MCF 10A (cell line): ENCODE data around the gene WFIKKN2. TPM values are rescaled to one million over a fixed set of nuclear protein-coding genes. Genes with fewer than 3 reads are reported as not detected.

Experiments used
- BruUV-seq: library from RNA; stranded (reverse); fragments of 400-500 nt; replicated peaks from 2 replicates; lab custom pipeline; 2021; lab: Mats Ljungman, UMichigan
- CTCF ChIA-PET: fragments of 300-600 bp; sonication (Branson Sonifier 250); formaldehyde crosslinking; extraction: SDS; loops from one replicate; lab custom pipeline; 2021; ENCODE audit warnings: antibody characterized with exemption, inconsistent platforms; lab: Yijun Ruan, JAX
- POLR2A ChIA-PET: fragments of 300-600, 350-650 bp; sonication (Branson Sonifier 250); formaldehyde crosslinking; extraction: SDS; loops from one replicate; lab custom pipeline; 2020; ENCODE audit warnings: antibody characterized with exemption, inconsistent platforms; lab: Yijun Ruan, JAX
- DNase-seq: peaks from one replicate; pipeline ENCODE4 v3.0.0-alpha.2; 2018; ENCODE audit not compliant: unreplicated experiment
- H3K27ac Mint-ChIP-seq: one replicate; pipeline ENCODE4 v1.8.0; 2022; ENCODE audit warnings: mild to moderate bottlenecking, low read depth, mixed read lengths; ENCODE audit not compliant: unreplicated experiment
- H3K27me3 Mint-ChIP-seq: one replicate; pipeline ENCODE4 v1.8.0; 2022; ENCODE audit warnings: mixed read lengths; ENCODE audit not compliant: insufficient read depth, unreplicated experiment
- H3K36me3 Mint-ChIP-seq: one replicate; pipeline ENCODE4 v1.8.0; 2022; ENCODE audit warnings: mild to moderate bottlenecking, moderate library complexity, mixed read lengths; ENCODE audit not compliant: insufficient read depth, unreplicated experiment
- H3K4me1 Mint-ChIP-seq: one replicate; pipeline ENCODE4 v1.8.0; 2022; ENCODE audit warnings: mixed read lengths; ENCODE audit not compliant: insufficient read depth, unreplicated experiment
- H3K4me3 Mint-ChIP-seq: one replicate; pipeline ENCODE4 v1.8.0; 2022; ENCODE audit warnings: mild to moderate bottlenecking, moderate library complexity, mixed read lengths; ENCODE audit not compliant: unreplicated experiment
- H3K9me3 Mint-ChIP-seq: one replicate; pipeline ENCODE4 v1.8.0; 2022; ENCODE audit warnings: mixed read lengths; ENCODE audit not compliant: unreplicated experiment
- intact Hi-C: fragments of 100-400 bp; cut with micrococcal nuclease; formaldehyde crosslinking; loops from 2 replicates; pipeline ENCODE4 v1.14.1; 2022
- total RNA-seq: library from RNA; stranded (reverse); gene quantifications from 2 replicates; pipeline ENCODE4 v1.2.3, GENCODE V29; 2022
- TF ChIP-seq, protein P1 (sequence below): fragments of 200-600 bp; IDR thresholded peaks from one replicate; pipeline ENCODE4 v1.8.0; 2022; ENCODE audit warnings: antibody characterized with exemption, mild to moderate bottlenecking; ENCODE audit not compliant: unreplicated experiment

The WFIKKN2 gene
- total RNA-seq, 1 experiment from 2014 or later = not detected

- no peak for DNase-seq
- ChIA-PET POLR2A (interaction anchor here (1.1 kb wide), 1 partner anchor 44 kb away, joined by 3 read pairs; no protein-coding TSS in a partner anchor), CTCF (interaction anchor here (1.4 kb wide), 1 partner anchor 34 kb away, joined by 5 read pairs; no protein-coding TSS in a partner anchor)
- Mint-ChIP-seq H3K4me3 (no peak overlapping the region), H3K27ac (no peak overlapping the region), H3K9me3 (no peaks in the 10 kb centered on the region), H3K4me1 (no peaks in the 10 kb centered on the region), H3K36me3 (no peaks in the 10 kb centered on the region), H3K27me3 (no peaks in the 10 kb centered on the region)
- intact Hi-C loops = no loop called here
- BruUV-seq = no TSS peak
- TF ChIP-seq, protein P1, sequence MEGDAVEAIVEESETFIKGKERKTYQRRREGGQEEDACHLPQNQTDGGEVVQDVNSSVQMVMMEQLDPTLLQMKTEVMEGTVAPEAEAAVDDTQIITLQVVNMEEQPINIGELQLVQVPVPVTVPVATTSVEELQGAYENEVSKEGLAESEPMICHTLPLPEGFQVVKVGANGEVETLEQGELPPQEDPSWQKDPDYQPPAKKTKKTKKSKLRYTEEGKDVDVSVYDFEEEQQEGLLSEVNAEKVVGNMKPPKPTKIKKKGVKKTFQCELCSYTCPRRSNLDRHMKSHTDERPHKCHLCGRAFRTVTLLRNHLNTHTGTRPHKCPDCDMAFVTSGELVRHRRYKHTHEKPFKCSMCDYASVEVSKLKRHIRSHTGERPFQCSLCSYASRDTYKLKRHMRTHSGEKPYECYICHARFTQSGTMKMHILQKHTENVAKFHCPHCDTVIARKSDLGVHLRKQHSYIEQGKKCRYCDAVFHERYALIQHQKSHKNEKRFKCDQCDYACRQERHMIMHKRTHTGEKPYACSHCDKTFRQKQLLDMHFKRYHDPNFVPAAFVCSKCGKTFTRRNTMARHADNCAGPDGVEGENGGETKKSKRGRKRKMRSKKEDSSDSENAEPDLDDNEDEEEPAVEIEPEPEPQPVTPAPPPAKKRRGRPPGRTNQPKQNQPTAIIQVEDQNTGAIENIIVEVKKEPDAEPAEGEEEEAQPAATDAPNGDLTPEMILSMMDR = no peak
These were observed 27.0 kb upstream of the WFIKKN2 start for GRCh38 chr17:50808413-50808812.

DNA sequence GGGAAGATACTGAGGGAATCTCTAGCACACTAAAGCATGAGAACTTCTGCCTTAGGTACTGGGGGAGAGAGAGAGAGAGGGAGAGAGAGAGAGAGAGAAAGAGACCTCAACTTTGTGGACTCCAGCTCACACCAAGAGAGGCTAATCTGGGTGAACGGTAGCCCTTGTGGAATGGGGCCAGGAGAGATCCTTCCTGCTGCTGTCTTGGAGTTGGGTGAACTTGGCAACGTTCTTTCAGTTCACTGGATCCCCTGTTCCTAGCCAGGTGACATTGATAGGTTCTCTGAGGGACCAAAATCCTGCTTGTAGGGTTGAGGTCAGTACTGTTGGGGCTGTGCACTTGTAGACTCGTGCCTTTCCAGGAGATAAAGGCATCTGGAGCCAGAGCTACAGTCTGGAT, 26.5 kb upstream of the WFIKKN2 start:
- Mint-ChIP-seq H3K27me3 (no peaks in the 10 kb centered on the region), H3K9me3 (peaks cover 3% of the 10 kb centered on the region), H3K4me1 (no peaks in the 10 kb centered on the region), H3K36me3 (no peaks in the 10 kb centered on the region), H3K4me3 (no peak overlapping the region), H3K27ac (no peak overlapping the region)
- CTCF ChIA-PET = interaction anchor here (1.3 kb wide), 1 partner anchor 43 kb away, joined by 3 read pairs; no protein-coding TSS in a partner anchor
- BruUV-seq = no TSS peak
- intact Hi-C loops = no loop called here
- TF ChIP-seq, protein P1 = no peak
- POLR2A ChIA-PET = interaction anchor here (1.1 kb wide), 1 partner anchor 43 kb away, joined by 3 read pairs; no protein-coding TSS in a partner anchor
- DNase-seq = no peak

- Mint-ChIP-seq H3K9me3 (peaks cover 6% of the 10 kb centered on the region), H3K27me3 (no peaks in the 10 kb centered on the region), H3K27ac (no peak overlapping the region), H3K4me1 (peaks cover 7% of the 10 kb centered on the region), H3K4me3 (no peak overlapping the region), H3K36me3 (no peaks in the 10 kb centered on the region)
- TF ChIP-seq, protein P1 = no peak
- ChIA-PET POLR2A (no interaction called here), CTCF (no interaction called here)
- intact Hi-C loops = no loop called here
- BruUV-seq = no TSS peak
- no peak for DNase-seq
These were observed 21.8 kb upstream of the WFIKKN2 start for GRCh38 chr17:50813583-50813982.

DNA sequence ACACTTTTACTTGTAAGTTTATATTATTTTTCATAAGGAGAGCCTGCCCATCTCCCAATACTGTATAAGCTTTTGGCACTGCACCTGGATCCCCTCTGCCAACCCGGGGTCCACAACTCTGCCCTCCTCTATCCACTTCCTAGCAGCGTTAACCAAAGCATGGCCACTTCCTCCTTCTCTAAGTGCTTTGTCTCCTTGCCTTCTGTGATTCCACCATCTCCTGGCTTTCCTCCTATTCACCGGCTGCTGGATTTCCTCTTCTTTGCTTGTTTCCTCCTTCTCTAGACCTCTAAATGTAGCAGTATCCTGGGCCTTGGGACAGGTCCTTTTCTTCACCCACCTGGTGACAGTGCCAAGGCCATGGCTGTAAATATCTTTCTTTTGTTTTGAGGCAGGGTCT, 20.0 kb upstream of the WFIKKN2 start:
- H3K9me3 Mint-ChIP-seq = peaks cover 6% of the 10 kb centered on the region
- no peak for DNase-seq
- no peak overlapping the region for H3K4me3 Mint-ChIP-seq
- H3K27me3 Mint-ChIP-seq = no peaks in the 10 kb centered on the region
- H3K36me3 Mint-ChIP-seq = no peaks in the 10 kb centered on the region
- TF ChIP-seq, protein P1 = no peak
- no peak overlapping the region for H3K27ac Mint-ChIP-seq
- H3K4me1 Mint-ChIP-seq = peaks cover 14% of the 10 kb centered on the region
- ChIA-PET CTCF (interaction anchor here (0.6 kb wide), 1 partner anchor 37 kb away, joined by 4 read pairs; no protein-coding TSS in a partner anchor), POLR2A (interaction anchor here (0.7 kb wide), 1 partner anchor 17 kb away, joined by 3 read pairs; no protein-coding TSS in a partner anchor)
- intact Hi-C loops = no loop called here
- no TSS peak for BruUV-seq
